ENCODE results near the gene DCANP1. TPM values are rescaled to one million over a fixed set of nuclear protein-coding genes. Genes with fewer than 3 reads are reported as not detected.

The DCANP1 gene
- total RNA-seq, 1 donor from 2014 or later = not detected

DNA sequence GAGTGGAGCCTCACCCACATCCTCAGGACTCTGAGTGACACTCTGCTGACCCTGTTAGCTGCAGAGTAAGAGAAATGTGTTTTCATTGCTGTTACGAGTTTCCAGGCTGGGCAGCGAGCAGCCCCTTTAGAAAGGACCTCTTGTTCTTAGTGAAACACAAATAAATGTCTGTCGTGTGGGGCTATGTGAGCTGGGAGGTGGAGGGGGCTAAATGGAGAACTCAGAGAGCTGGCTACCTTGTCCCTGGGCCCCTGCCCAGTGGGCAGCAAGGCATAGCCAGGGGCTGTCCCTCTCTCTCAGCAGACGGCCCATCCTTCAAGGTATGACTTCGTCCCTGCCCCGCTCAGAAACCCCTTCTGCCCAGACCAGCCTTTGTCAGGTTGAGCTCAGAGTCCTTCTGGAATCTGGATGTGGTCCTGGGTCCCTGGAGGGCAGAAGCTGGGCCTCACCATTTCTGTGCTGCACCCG, 10.2 kb downstream of the DCANP1 start:
- no peak overlapping the region for H3K27ac Mint-ChIP-seq (ENCODE audit: unreplicated experiment)
- H3K36me3 Mint-ChIP-seq (ENCODE audit: low read depth) = no peaks in the 10 kb centered on the region
- H3K27me3 Mint-ChIP-seq (ENCODE audit: low read depth) = no peaks in the 10 kb centered on the region
- no peak for TF ChIP-seq CTCF (IDR thresholded peaks at IDR 0.05)
- H3K9me3 Mint-ChIP-seq (ENCODE audit: low read depth) = no peaks in the 10 kb centered on the region
- no peak overlapping the region for H3K4me3 Mint-ChIP-seq (ENCODE audit: unreplicated experiment)
- no peak for DNase-seq (ENCODE audit: low spot score)
- H3K4me1 Mint-ChIP-seq (ENCODE audit: low read depth) = peaks cover 13% of the 10 kb centered on the region

DNA sequence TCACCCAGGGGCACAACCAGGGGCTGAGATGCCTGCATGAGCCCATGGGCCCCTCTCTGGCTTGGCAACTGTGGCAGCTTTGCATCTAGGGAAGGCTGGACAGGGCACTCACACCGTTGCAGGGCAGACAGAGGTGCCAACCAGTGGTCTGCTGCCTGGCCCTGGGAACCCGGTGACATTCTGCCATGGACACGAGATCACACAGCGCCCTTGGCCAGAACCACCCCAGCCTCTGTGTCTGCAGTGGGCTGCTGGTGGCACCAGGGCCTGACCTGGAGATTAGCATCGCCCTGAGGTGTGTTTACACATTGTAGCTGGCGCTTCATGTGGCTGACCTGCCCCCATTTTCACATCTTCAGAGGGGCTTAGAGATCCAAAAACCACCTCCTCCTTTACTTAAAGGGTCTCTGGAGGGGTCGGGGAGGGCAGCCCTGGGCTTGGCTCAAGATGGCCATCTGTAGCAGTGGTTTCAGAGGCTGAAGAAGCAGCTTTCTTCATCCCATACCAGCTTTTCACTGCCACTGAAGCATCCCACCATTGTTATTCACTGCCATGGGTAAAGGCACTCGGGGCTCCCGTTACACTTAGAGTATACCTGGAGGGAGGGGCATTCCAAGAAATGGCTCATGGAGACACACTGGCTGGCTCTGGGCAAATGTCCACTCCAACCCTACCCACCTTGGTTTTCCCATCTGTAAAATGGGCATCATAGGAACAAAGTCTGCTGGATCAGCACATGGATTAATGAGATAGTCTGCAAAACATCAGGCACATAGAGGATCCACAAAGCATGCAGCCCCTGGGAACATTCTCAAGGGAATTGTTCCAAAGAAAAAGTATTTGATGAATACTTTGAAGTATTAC, 11.4 kb downstream of the DCANP1 start:
- no peaks in the 10 kb centered on the region for H3K36me3 Mint-ChIP-seq (ENCODE audit: low read depth)
- no peaks in the 10 kb centered on the region for H3K9me3 Mint-ChIP-seq (ENCODE audit: low read depth)
- H3K27me3 Mint-ChIP-seq (ENCODE audit: low read depth) = no peaks in the 10 kb centered on the region
- TF ChIP-seq CTCF (IDR thresholded peaks at IDR 0.05) = no peak
- peaks cover 13% of the 10 kb centered on the region for H3K4me1 Mint-ChIP-seq (ENCODE audit: low read depth)
- no peak for DNase-seq (ENCODE audit: low spot score)
- H3K27ac Mint-ChIP-seq (ENCODE audit: unreplicated experiment) = no peak overlapping the region
- H3K4me3 Mint-ChIP-seq (ENCODE audit: unreplicated experiment) = no peak overlapping the region

GRCh38 chr5:135434591-135435466, 12.3 kb downstream of the DCANP1 start:
- peaks cover 13% of the 10 kb centered on the region for H3K4me1 Mint-ChIP-seq (ENCODE audit: low read depth)
- no peak for DNase-seq (ENCODE audit: low spot score)
- H3K27ac Mint-ChIP-seq (ENCODE audit: unreplicated experiment) = no peak overlapping the region

GRCh38 chr5:135433681-135434426, 13.3 kb downstream of the DCANP1 start:
- H3K4me3 Mint-ChIP-seq (ENCODE audit: unreplicated experiment) = no peak overlapping the region
- peaks cover 6% of the 10 kb centered on the region for H3K9me3 Mint-ChIP-seq (ENCODE audit: low read depth)
- peaks cover 13% of the 10 kb centered on the region for H3K4me1 Mint-ChIP-seq (ENCODE audit: low read depth)
- no peak overlapping the region for H3K27ac Mint-ChIP-seq (ENCODE audit: unreplicated experiment)
- no peaks in the 10 kb centered on the region for H3K27me3 Mint-ChIP-seq (ENCODE audit: low read depth)
- no peaks in the 10 kb centered on the region for H3K36me3 Mint-ChIP-seq (ENCODE audit: low read depth)
- TF ChIP-seq CTCF (IDR thresholded peaks at IDR 0.05) = no peak
- no peak for DNase-seq (ENCODE audit: low spot score)

More at GRCh38 chr5:135434591-135435466, 12.3 kb downstream of the DCANP1 start:
- TF ChIP-seq CTCF (IDR thresholded peaks at IDR 0.05) = no peak
- Mint-ChIP-seq H3K27me3 (ENCODE audit: low read depth) (no peaks in the 10 kb centered on the region), H3K9me3 (ENCODE audit: low read depth) (no peaks in the 10 kb centered on the region), H3K36me3 (ENCODE audit: low read depth) (no peaks in the 10 kb centered on the region), H3K4me3 (ENCODE audit: unreplicated experiment) (no peak overlapping the region)

All from chondrocyte (in vitro differentiated cells).